ENCODE results near the gene EIF4EBP3.
A peak's percentile ranks its signal among the peaks of the same experiment; 100 is the strongest.

The EIF4EBP3 gene

DNA sequence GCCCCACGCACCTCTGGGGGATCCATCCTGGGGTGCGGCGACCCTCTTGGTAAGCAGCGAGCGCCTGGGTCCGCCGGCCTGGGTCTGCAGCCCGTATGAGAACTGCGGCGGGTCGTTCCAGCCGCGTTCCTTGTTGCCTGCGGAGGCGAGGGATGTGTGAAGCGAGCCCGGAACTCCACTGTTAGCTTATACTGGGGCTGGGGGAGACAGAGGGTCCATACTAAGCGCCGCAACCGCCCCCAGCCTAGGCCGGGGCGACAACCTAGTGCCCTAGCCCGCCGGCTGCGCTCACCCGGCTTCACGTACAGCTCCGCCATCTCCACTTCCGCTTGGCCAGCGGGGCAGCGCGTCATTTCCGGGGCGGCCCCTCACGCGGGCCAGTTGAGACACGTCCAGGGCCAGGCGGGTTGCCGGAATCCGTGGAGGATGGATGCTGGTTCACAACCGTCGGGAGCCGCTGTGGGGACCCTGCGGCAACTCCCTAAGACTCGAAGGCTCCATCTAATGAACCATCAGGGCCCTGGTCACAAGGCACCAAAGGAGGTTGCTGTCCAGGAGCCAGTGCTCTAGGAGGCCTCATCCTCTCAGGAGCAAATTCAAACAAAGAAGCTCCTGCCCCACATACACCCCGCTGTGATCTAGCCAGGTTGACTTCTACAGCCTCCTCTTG is 9.8 kb downstream of the EIF4EBP3 start, which contains the start of gene SRA1:
Gene SRA1, minus strand, starts transcription at position 338 of the 670 bp plus-strand sequence. Its CDS starts 21 bp downstream, at position 317.
- no peak for FAIRE-seq

DNA sequence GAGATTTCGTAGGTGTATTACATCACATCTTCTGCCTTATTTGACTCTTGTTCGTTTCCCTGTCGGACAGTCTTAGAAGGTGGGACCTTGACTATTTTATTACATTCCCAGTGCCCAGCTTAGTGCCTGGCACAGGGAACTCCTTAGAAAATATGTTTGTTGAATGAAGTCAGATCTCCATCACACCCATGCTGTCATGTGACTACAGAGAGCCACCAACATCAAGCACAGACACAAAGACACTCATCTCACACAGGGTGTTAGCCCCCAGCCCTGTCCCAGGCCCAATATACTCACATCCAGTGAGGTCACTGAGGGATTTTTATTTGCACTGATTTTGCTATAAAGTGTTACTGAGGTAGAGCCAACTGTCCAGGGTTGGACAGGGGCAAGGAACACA is 10.5 kb downstream of the EIF4EBP3 start:
- no peak for FAIRE-seq

DNA sequence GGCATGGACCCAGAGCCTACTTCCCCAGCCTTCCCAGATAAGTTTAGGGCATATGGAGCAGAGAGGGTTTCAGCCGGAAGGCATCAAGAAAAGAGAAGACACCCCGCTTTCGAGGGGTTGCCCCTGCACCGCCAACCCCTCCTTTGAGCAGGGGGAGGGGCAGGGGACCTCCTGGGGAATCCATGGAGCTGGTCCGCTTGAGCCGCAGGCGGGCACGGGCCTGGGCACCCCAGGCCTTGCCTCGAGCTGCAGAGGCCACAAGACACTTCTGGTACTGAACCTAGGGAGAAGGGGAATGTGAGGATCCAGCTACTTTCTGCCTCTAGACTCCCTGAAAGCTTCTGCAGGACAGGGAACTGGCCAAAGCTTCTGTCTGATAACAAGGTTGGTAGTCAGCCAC is 11.1 kb downstream of the EIF4EBP3 start:
- FAIRE-seq, result no peak

DNA sequence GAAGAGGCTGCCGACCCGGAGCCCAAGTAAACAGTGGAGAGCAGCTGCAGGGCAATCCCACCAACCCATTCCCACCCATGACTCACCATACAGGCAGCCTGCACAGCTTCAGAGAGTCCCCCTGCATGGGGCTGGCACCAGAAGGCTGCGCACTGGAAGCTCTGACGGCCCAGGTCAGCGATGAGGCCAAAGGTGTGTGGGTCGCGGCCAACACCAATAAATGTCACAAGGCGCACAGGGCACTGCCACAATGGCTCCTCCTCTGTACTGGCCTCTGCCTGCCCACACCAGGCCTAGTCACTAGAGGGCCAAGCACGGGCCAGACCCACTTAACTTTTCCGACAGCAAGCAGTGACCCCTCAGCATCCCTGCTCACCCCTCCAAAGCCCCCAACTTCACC is 12.8 kb downstream of the EIF4EBP3 start:
- FAIRE-seq, result no peak

DNA sequence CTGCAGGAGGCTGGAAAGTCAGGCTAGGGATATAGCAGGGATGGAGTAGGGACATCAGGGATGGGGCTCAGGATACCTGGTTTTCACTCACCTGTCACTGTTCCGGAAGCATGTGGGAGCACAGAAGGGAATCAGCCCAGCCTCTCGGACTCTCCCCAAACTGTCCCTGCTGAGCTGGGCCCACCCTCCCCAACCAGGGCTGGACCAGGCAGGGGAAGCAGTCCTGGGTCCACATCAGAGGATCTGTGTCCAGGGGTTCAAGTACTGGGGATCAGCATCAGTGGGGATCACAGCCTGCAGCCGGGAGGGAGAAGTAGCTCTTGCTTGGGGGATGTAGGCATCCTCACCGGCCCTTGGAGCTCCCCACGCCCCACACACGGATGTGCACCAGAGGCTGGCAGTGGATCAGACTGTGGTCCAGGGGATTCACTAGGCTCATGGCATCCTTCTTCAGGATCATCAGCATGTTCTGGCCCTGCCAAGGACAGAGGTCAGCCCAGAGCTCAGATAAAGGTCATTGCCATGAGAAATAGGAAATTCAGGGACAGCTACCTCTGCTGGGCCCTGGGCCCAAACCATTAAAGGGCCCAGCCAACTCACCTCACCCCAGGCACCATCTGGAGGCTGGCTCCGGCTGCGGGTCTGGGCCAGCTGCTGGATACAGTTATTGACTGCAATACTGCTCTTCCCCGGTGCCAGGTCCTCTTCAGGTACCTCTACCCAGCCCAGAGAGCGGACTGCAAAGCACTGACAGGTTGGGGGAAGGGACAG is 14.5 kb downstream of the EIF4EBP3 start:
- no peak for FAIRE-seq

DNA sequence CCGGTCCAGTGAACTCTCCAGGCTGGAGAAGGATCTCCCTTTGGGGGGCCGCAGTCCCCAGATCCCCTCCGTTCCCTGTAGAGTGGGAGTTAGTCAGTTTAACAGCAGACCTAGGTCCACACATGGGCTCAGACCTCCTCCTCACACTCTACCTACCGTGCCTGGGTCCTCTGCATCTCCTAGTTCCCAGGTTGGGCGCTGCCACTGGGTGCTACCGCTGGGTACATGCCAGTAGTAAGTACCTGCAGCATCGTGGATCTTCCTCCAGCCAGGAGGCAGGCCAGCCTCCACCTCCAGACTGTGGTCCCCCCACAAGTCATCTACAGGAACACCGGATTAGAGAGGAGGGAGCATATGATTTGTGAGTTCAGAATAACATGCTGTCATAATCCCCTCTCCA is 16.1 kb downstream of the EIF4EBP3 start:
- FAIRE-seq, result no peak

DNA sequence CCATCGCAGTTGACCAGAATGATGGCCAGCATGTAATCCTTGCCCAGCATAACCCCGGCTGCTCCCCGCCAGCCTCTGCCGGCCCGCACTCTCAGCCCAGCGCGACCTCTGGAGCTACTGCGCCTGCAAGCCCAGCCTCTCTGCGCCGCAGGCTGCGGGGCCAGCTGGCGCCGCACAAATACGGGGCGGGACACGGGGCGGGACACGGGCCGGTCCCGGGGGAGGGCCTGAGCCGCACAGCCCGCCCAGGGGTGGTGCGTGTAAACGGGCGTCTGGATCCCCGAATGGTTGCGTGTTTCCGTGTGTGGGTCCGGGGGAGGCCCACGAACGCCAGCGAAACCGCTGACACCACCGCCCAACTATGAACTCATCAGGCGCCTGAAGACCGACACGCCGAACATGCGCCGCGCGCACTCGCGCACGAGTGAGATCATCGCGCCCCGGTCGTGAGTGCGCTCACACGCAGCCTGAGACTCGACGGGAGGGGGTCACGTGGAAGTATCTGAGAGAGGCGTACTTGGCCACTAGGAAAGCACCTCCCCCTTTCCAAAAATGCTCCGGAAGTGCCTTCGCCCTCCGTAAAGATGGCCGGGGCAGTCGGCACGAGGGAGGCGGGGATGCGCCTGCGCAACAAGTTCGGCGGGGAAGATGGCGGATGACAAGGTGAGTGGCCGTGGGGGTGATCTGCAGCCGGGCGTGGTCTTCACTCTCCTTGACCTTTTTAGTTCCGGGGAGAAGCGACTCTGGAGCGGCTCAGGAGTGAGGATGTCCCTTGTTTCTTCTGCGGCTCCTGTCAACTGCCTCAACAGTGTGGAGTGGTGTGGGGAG is 16.9 kb downstream of the EIF4EBP3 start, which contains the start of the genes APBB3 and SLC35A4:
Gene APBB3, minus strand, starts transcription at position 403 of the 828 bp plus-strand sequence. Its CDS starts 353 bp downstream, at position 50.
Gene SLC35A4, plus strand, starts transcription at position 633 of the 828 bp plus-strand sequence. CDS start 2,342 bp downstream, outside the sequence.
- peak; percentile 90 for FAIRE-seq

DNA sequence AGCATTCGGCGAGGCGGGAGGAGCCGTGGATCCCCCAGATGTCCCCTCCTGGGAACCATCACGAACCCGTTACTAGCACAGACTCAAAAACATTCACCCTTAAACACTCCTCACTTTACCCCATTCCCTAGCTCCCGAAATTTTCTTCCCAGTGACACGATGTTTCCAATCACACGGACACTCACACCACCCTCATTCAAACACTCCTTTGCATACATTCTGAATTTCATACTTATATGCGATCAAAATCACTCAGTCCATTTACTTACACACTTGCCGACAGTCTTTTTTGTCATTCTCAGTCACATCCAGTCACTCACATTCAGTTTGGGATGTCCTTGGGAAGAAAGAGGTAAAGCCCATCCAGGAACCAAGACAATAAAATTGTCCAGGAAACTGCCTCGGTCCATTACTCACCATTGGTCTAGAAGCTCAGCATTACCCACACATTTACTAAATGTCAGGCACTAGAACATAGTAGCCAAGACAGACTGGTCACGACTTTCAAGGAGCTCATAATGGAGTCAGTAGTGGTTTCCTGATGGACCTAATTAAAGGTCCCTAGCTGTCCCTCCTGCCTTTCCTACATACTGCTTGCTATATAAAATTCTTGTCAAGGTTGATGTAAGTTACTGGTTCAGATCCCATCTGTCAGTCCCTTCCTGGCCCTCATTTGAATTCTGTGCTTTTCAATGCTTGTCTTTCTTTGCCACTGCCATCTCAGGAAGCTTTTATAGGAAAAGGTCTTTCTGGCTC is 17.7 kb downstream of the EIF4EBP3 start:
- FAIRE-seq, result no peak

DNA sequence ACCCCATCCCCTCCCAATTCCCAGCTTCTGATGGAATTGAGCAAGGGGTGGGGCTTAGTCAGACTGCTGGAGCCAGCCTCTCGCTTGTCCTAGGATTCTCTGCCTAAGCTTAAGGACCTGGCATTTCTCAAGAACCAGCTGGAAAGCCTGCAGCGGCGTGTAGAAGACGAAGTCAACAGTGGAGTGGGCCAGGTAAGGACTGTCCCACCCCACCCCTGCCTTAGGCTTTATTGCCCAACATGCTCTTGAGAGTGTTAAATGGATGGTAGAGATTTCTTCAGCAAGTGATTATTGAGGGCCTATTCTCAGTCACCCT is 18.3 kb downstream of the EIF4EBP3 start:
- FAIRE-seq, result no peak

DNA sequence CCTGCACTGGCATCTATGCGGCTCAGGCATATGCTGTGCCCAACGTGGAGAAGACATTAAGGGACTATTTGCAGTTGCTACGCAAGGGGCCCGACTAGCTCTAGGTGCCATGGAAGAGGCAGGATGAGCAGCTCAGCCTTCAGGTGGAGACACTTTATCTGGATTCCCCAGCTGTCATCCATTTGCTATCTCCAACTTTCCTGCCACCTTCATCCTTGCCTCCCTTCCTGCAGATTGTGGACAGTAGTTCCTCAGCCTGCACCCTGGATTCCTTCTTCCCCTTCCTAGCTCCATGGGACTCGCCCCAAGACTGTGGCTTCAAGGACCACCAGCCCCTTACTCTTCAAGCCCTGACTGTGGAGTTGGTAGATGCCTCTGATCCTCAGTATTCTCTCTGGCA is 19.2 kb downstream of the EIF4EBP3 start:
- no peak for FAIRE-seq

DNA sequence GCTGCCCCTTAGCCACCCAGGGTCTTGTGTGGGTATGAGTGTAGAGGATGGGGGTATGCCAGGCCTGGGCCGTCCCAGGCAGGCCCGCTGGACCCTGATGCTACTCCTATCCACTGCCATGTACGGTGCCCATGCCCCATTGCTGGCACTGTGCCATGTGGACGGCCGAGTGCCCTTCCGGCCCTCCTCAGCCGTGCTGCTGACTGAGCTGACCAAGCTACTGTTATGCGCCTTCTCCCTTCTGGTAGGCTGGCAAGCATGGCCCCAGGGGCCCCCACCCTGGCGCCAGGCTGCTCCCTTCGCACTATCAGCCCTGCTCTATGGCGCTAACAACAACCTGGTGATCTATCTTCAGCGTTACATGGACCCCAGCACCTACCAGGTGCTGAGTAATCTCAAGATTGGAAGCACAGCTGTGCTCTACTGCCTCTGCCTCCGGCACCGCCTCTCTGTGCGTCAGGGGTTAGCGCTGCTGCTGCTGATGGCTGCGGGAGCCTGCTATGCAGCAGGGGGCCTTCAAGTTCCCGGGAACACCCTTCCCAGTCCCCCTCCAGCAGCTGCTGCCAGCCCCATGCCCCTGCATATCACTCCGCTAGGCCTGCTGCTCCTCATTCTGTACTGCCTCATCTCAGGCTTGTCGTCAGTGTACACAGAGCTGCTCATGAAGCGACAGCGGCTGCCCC is 19.8 kb downstream of the EIF4EBP3 start:
- no peak for FAIRE-seq

DNA sequence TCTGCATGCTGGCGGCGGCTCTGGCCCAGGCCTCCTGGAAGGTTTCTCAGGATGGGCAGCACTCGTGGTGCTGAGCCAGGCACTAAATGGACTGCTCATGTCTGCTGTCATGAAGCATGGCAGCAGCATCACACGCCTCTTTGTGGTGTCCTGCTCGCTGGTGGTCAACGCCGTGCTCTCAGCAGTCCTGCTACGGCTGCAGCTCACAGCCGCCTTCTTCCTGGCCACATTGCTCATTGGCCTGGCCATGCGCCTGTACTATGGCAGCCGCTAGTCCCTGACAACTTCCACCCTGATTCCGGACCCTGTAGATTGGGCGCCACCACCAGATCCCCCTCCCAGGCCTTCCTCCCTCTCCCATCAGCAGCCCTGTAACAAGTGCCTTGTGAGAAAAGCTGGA is 20.4 kb downstream of the EIF4EBP3 start:
- FAIRE-seq, result no peak

DNA sequence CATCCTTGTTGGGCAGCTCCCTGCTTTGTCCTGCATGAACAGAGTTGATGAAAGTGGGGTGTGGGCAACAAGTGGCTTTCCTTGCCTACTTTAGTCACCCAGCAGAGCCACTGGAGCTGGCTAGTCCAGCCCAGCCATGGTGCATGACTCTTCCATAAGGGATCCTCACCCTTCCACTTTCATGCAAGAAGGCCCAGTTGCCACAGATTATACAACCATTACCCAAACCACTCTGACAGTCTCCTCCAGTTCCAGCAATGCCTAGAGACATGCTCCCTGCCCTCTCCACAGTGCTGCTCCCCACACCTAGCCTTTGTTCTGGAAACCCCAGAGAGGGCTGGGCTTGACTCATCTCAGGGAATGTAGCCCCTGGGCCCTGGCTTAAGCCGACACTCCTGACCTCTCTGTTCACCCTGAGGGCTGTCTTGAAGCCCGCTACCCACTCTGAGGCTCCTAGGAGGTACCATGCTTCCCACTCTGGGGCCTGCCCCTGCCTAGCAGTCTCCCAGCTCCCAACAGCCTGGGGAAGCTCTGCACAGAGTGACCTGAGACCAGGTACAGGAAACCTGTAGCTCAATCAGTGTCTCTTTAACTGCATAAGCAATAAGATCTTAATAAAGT is 21.1 kb downstream of the EIF4EBP3 start:
- FAIRE-seq, result no peak

DNA sequence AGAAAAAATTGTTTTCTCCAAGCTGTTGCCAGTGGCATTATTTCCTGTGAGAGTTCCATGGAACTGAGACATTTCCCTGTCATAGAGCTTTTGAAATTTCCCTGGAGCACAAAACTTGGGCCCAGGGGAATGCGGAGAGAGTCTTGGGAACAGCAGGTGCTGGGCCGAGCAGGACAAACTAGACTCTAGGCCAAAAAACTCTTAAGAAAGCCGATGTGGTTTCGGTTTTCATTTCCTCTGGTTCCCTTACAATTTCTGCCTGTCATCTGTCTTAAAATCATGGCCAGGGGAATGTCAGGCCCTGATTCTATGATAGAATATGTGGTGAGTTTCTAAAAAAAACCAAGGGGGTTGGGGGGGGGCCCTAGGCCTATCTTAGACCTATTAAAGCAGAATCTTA is 21.7 kb downstream of the EIF4EBP3 start:
- no peak for FAIRE-seq

DNA sequence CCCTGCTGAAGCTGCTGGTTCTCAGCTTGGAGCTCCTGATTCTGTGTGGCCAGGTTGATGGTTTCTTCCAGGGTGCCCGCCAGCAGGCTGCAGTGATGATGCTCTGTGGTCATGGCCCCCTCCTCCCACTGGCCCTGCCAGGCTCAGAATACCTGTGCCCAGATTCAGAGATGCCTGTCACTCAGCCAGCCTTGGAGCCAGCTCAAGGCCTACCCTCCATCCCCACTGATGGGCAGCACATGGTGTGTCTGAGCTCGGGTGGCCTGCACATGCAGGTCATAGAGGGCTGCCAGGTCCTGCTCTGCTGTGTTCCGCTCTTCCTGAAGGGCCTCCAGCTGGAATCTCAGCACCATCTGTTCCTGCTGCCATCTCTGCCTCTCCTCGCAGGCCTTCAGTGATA is 22.6 kb downstream of the EIF4EBP3 start:
- FAIRE-seq, result no peak

DNA sequence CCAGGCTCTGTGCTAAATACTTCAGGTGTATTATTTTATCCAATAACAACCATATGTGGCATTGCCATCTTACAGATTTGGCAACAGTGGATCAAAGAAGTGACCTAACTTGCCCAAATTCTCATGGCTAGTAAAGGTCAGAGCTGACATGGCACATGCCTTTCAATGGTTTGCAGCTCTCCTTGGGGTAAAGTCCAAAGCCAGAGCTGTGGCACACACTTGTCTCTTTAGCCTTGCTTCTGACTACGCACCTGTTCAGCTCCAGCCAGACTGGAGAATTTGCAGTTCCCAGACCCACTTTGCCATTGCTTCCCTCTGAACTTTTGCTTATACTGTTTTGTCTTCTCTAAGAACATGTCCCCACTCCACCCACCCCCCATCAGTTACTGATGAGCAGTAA is 23.0 kb downstream of the EIF4EBP3 start:
- FAIRE-seq, result no peak

DNA sequence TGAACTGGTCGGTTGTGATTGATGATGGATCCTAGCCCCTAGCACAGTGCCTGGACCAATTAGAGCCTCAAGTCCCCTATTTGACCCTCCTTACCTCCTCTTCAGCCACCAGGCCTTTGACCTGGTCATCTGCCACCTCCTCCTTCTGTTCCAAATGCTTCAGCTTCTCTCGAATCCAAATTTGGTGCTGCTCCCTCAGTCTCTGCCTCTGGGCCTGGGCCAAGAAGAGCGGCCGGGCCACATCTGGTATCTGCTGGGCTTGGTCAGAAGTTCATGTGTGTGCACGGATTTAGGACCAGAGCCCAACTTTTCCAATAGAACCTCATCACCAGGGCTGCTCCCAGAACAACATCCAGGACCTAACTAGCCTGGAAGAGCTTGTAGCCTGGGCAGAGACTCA is 23.6 kb downstream of the EIF4EBP3 start:
- FAIRE-seq, result no peak

DNA sequence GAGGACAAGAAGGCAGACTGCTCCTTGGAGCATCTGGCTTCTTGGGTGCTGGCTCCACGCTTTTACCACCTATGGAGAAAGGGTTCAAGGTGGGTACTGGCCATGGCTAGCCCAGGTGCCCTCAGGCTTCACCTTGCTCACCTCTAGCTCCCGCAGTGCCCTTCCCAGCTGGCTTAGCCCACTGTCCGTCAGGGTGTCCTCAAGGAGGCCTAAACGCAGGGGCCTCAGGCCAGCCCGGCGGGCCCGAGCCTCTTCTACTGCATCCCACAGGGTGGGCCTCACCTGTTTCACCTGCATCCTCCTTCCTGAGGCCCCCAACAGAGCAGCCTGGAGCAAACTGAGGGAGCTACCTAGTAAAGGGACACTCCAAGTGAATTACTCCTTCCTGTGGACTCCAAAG is 26.2 kb downstream of the EIF4EBP3 start:
- FAIRE-seq, result no peak

DNA sequence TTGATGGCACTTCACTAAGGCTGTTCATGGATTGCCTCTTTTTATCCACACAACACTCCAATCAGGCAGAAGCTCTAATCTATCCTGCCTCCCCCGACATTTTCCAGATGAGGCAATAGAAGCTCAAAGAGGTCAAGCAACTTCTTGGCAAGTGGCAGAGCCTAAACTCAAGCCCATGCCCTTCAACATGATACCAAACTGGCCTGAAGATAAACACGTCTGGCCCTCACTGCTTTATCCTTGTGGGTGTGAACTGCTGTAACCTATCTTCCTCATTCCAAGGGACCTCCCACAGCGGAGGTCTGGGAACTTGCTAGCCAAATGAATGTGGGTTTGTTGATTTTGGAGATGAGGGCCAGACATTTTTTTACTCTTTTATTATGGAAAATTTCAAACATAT is 26.7 kb downstream of the EIF4EBP3 start:
- FAIRE-seq, result no peak

DNA sequence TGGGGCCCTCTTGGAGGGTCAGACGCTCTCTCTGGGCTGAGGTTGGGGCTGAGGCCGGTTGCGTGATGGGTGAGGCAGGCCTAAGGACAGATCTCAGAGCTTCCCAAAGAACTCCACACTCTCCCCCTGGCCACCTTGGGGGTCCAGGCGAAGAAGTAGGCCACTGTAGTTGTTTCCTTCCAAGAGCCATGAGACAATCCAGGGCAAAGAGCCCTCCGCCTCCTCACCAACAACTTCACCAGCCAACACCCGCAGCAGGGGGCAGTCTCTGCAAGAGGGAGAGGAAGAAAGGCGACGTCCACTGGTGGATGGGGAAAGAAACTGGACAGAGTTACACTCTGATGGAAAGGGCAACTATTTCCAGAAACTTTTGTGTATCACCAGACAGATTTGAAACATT is 27.8 kb downstream of the EIF4EBP3 start:
- FAIRE-seq, result no peak

DNA sequence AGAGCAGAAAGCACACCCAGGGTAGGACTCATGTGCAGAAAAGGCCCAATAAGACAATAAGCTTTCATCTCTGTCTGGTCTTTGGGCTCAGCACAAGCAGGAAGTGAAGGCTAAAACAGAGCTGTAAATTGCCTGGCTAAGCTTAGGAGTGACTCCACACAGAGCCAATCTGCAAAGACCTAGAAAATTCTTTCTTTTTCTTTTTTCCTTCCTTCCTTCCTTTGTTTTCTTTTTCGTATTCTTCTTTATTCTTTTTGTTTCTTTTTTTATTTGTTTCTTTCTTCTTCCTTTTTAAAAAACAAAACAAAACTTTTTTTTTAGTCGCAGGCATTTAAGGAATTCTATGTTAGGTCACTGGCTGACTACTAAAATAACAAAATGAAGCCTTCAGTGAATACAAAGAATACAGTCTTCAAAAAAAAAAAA is 29.3 kb downstream of the EIF4EBP3 start:
- FAIRE-seq, result peak; percentile 14
